GM18870 (cell line): ENCODE data around the gene XYLT2.

Experiments used
- ATAC-seq: cut with Tn5 transposase; IDR thresholded peaks from one replicate; pipeline ENCODE4 v1.9.1; 2021; ENCODE audit warnings: moderate library complexity; ENCODE audit not compliant: unreplicated experiment

The XYLT2 gene

DNA sequence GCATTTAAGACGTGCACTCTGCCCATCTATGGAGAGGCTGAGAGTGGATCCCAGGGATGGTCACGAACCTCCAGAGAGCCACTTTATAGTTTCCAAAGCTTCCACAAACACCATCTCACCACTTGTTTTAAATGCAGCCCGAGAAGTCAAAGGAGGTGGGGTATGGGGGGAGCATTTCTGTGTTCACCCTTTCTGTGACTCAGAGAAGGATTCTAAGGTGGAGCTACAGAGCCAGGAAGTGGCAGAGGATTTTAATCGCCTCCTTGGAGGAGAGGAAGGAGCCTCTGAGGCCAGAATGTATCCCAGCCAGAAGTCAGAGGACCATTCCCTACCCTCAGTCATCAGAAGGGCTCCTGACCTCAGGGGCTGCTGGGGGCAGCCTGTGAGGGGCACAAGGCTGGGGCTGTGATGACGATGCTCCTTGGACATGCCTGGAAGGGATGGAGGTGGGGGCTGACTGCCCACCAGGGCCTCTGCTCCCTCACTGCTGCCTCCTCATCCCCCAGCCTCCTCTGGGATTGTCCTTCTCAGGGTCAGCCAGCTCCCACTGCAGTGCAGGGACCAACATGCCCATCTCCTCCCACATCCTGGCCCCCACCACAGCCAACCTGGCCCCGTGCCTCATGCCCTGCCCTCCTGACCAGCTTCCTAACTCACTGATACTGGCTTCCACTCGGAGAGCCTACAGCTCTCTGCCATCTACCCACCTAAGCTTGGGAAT, 2.8 kb downstream of the XYLT2 start:
- ATAC-seq: no peak

DNA sequence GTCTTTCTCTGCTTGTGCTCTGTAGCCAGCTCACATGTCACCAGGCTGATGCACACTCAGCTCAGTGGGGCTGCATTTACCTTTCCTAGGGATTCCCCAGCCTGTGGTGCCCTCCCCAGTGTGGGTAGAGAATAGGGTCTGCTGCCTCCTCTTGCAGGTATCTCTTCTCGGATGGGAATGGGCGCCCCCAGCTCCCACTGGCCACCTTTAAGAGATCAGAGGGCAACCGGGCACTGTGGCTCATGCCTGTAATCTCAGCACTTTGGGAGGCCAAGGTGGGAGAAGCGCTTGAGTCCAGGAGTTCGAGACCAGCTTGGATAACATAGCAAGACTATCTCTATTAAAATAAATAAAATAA, 3.3 kb downstream of the XYLT2 start:
- no peak for ATAC-seq

DNA sequence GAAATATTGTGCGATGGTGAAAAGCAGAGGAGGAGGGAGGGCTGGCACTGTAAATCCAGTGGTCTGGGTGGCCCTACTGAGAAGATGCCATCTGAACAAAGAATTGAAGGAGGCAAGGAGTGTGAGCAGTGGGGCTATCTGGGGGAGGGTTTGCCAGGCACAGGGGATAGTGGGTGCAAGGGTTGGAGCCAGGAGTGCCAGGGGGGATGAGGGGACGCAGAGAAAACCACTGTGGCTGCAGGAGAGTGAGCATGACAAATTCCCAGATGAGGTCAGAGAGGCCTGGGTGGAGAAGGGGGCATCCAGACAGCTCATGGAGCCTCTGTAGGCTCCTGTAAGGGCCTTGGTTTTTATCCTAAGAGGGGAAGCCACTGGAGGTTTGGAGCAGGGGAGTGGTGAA, 4.8 kb downstream of the XYLT2 start:
- no peak for ATAC-seq

DNA sequence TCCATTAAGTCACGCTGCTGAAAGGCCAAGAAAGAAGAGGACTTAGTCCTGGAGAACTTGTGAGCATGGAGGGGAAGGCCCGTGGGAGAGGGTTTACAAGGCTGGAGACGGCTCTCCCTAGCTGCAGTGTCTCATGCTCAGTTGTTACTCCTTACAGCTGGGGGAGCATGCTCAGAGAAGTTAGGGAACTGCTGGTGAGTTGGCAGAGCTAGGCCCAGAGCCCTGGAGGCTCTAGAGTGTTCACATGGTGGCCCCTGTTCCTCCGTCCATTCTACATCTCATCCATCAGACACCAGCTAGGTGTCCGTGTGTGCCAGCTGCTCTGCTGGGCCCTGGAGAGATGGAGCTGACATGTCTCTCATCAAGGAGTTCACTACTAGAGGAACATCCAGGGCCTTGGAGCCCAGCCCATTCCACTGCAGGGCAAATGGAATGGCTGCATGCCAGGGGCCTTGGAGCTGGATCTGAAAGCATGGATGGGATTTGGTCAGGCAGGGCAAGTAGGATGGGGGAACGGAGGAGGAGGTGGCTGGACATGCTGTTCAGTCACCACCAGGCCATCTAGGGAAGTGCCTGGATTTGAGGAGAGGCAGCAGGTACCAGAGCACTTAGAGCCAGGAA, 6.3 kb downstream of the XYLT2 start:
- no peak for ATAC-seq

- no peak for ATAC-seq
These were observed 7.0 kb downstream of the XYLT2 start for GRCh38 chr17:50352693-50353599.

DNA sequence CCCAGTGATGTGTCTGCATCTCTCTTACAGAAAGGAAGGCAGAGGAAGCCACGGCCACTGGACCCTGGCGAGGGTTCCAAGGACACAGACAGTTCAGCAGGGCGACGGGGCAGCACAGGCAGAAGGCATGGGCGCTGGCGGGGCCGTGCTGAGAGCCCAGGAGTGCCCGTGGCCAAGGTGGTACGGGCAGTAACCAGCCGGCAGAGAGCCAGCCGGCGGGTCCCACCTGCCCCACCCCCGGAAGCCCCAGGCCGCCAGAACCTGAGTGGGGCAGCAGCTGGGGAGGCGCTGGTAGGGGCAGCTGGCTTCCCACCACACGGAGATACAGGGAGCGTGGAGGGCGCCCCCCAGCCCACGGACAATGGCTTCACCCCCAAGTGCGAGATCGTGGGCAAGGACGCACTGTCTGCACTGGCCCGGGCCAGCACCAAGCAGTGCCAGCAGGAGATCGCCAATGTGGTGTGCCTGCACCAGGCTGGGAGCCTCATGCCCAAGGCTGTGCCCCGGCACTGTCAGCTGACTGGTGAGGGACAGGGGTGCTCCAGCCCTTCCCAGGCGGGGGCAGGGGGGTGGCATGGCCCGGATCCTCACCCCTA, 7.8 kb downstream of the XYLT2 start:
- ATAC-seq: no peak

DNA sequence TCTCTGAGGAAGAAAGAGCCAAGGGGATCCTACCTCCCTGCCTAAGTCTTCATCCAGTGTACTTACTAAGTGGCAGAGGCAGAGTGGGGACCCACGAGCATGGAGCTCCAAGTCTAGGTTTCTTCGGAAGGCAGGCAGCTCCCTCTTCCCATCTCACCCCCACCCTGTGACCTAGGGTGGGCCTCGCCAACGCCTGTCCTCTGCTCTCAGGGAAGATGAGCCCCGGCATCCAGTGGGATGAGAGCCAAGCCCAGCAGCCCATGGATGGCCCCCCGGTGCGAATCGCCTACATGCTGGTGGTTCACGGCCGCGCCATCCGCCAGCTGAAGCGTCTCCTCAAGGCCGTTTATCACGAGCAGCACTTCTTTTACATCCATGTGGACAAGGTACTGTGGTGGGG, 8.3 kb downstream of the XYLT2 start:
- no peak for ATAC-seq

DNA sequence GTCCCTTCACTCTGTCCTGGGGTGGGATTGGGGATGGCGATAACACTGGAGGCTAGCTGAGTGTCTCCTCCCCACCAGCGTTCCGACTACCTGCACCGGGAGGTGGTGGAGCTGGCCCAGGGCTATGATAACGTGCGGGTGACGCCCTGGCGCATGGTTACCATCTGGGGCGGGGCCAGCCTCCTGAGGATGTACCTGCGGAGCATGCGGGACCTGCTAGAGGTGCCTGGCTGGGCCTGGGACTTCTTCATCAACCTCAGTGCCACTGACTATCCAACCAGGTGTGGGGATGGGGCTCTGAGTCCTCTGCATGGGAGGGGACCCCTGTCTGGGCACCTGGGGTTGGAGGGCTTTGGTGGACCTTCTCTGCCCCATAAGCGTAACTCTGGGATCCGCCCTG, 8.8 kb downstream of the XYLT2 start:
- no peak for ATAC-seq

- no peak for ATAC-seq
These were observed 9.4 kb downstream of the XYLT2 start for GRCh38 chr17:50355336-50355700.

DNA sequence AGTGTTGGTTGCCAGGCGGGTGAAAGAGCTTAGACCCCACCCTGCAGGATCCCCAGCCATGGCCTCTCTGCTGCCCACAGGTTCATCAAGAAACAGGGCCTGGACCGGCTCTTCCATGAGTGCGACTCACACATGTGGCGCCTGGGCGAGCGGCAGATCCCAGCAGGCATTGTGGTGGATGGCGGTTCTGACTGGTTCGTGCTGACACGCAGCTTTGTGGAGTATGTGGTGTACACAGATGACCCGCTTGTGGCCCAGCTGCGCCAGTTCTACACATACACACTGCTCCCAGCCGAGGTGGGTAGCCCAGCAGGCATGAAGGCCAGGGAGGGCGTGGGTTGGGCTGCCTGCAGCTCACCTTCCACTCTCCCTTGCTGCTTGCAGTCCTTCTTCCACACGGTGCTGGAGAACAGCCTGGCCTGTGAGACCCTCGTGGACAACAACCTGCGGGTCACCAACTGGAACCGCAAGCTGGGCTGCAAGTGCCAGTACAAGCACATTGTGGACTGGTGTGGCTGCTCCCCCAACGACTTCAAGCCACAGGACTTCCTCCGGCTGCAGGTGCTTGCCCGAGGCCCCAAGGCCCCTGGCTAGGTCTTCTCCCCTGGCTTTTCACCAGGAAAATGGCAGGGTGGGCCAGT, 9.9 kb downstream of the XYLT2 start:
- no peak for ATAC-seq

DNA sequence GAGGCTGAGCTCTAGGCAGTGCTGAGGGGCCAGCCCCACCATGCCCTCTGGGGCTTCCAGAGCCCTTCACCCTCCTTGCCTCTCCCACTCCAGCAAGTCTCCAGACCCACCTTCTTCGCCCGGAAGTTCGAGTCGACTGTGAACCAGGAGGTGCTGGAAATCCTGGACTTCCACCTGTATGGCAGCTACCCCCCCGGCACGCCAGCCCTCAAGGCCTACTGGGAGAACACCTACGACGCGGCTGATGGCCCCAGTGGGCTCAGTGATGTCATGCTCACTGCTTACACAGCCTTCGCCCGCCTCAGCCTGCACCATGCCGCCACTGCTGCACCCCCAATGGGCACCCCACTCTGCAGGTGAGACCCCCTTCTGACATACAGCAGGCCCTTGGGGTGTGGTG, 10.5 kb downstream of the XYLT2 start:
- ATAC-seq: no peak

GRCh38 chr17:50356892-50357510, 11.1 kb downstream of the XYLT2 start:
- no peak for ATAC-seq

DNA sequence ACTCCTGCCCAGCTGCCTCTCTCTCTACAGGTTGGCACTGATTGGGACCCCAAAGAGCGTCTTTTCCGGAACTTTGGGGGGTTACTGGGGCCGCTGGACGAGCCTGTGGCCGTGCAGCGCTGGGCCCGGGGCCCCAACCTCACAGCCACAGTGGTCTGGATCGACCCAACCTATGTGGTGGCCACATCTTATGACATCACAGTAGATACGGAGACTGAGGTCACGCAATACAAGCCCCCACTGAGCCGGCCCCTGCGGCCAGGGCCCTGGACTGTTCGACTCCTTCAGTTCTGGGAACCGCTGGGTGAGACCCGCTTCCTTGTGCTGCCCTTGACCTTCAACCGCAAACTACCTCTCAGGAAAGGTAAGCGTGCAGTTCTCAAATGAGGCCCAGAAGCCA, 12.3 kb downstream of the XYLT2 start:
- no peak for ATAC-seq

DNA sequence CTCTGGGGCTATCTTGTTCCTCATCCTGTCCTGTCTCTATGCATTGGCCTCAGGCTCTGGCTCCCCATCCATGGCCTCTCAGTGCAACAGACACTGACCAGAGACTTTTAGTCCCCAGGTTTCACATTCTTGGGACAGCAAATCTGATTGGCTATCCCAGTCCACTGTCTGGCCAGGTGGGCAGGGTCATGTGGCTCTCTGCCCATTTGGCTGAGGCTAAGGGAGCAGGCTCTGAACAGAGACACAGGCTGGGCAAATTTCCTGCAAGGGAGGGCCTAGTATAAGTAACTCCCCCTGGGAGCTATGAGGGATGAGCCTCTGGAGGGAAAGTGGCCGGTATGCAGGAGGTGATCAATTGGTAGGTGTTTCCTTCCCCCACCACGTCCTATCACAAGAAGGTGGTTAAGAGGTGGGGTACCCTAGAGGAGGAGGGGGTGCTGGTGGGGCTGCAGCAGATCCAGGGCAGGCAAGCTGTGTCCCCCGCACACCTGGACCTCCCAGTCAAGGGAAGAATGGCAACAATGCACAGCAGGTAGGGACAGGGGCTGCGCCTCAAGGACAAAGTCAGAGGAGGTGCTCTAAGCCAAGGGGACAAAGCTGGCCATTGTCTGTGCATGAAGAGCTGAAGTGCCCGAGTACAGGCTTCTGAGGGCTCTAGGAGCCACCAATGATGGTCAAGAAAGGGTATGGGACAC, 13.2 kb downstream of the XYLT2 start:
- no peak for ATAC-seq

DNA sequence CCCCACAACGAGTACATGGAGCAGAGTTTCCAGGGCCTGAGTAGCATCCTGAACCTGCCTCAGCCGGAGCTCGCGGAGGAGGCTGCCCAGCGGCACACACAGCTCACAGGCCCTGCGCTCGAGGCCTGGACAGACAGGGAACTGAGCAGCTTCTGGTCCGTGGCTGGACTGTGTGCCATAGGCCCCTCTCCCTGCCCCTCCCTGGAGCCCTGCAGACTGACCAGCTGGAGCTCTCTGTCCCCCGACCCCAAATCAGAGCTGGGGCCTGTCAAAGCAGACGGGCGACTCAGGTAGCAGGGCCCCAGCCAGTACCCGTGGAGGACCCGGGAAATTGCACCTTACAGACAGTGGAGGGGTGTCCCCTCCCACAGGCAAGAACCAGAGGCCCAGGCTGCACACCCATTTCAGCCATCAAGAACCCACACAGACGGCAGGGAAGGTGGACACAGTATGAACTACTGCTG, 14.1 kb downstream of the XYLT2 start:
- ATAC-seq: no peak

- ATAC-seq: no peak
These were observed 14.7 kb downstream of the XYLT2 start for GRCh38 chr17:50360486-50361115.

DNA sequence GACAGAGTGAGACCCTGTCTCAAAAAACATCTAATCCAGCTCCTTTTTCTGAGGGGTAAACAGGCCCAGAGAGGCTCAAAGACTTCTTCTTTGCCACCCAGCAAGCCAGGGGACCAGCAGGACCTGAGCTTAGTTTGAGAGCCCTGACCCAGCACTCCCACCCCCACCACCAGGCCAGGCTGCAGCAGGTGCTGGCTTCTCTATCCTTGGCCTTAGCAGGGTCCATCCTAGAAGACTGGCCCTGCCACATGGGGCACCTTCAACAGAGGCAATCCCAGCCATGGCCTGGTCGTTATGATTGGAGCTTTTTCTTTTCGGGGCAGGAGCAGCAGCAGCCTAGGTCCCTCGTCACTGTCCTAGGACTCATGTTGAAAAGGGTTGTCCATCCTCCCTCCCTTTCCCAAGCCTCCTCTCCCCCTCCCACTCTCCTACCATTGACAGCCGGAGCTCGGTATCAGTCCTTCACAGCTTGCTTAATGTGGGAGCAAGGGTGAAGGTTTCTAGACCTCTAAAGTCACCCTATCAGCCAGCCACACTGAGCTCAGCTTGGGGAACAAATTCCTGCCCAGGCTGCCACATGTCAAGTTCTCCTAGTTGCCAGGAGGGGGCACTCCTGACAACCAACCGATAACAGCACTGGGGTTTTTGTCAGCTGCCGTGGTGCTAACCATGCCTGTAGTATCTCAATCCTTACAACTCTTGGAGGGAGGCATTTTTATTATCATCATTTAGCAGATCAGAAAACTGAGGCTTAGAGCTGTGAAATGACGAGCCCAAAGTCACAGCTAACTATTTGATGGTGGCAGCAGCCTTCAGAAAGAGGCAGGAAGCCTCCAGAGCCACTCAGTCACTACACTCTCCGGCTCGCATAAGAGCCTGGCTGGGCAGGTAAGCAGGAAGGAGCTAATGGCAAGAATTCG, 15.9 kb downstream of the XYLT2 start:
- no peak for ATAC-seq

- no peak for ATAC-seq
These were observed 16.7 kb downstream of the XYLT2 start for GRCh38 chr17:50362661-50363060.
